GM12892 (cell line): ENCODE measurements around the gene SLC25A28.

Experiments used
- POLR2A ChIP-seq: IDR thresholded peaks from 2 replicates; pipeline ENCODE4 v1.6.1; 2011; ENCODE audit warnings: low read depth, low read length, control low read depth
- POLR2AphosphoS5 ChIP-seq: IDR thresholded peaks from 2 replicates; pipeline ENCODE4 v1.6.1; 2011; ENCODE audit warnings: low read depth, low read length, control low read depth
- TAF1 ChIP-seq: IDR thresholded peaks from 2 replicates; pipeline ENCODE4 v1.6.1; 2011; ENCODE audit warnings: low read depth, mild to moderate bottlenecking, control low read depth, low read length, borderline replicate concordance

GRCh38 chr10:99628923-99629624 is 8.8 kb upstream of the SLC25A28 start:
- TF ChIP-seq POLR2A = no peak
- TF ChIP-seq TAF1 = no peak
- TF ChIP-seq POLR2AphosphoS5 = no peak
